SIG-M5 treated with dmso at 0.1 percent for 504 hours (cell line): ENCODE results near the gene ASTL.

Source experiments
- DNase-seq: peaks from one replicate; lab custom pipeline; 2025; ENCODE audit not compliant: unreplicated experiment; lab: John Stamatoyannopoulos, UW

Gene ASTL

DNA sequence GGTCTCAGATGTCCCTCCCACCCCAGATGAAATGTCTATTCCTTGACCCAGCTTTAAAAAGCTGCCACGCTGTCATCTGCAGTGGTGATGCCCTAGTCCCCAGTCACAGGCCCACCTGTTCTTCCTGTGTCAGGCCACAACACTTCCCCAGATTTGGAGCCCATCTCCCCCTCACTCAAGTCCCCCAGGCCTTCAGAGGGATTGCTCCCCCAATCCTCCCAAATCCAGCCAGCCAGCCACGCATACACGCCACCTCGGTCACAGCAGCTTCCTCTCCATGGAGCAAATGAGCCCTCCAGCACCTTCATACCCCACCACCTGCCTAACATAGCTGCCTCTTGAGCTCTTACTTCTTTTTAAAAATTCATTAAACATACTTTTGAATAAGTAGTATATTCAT is 7.8 kb downstream of the ASTL start:
- DNase-seq: no peak

GRCh38 chr2:96129528-96130120 is 8.7 kb downstream of the ASTL start:
- DNase-seq: no peak

GRCh38 chr2:96128456-96128855 is 9.8 kb downstream of the ASTL start:
- DNase-seq: no peak

DNA sequence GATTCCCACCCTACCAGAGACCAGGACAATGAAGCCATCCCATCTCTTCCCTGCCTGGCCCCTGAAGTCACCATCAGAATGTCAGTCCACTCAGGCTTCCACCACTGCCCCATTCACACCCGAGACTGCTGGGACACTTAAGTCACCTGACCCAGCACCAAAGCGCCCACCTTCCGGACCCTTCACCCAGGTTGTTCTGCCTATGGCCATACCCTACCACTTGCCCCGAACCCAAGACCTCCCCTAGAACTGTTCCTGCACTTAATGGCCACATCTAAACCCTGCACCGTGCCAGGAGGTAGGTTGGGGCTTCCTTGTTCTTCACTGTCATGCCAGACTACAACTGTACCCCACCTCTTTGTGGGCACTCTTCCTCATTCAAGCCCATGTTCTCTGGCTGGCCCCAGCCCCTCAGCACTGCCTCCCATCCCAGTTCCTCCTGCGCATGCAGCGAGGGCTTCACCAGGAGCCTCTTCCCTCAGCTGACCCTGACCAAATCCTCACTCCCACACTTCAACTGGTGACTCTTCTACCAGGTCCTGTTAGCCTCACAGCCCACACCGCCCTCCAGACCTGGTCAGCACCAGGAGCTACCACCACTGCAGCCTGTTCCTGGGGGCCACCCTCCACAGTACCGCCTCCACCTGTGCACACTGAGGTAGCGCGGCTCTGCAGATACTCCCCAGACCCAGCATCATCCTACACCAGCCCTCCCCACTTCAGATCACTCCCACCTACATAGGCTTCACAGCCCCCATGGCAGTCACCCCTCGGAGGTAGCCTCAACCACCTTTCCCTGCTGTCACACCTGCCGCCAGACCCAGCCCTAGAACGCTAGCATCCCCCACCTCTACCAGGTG is 13.7 kb downstream of the ASTL start:
- DNase-seq: no peak

DNA sequence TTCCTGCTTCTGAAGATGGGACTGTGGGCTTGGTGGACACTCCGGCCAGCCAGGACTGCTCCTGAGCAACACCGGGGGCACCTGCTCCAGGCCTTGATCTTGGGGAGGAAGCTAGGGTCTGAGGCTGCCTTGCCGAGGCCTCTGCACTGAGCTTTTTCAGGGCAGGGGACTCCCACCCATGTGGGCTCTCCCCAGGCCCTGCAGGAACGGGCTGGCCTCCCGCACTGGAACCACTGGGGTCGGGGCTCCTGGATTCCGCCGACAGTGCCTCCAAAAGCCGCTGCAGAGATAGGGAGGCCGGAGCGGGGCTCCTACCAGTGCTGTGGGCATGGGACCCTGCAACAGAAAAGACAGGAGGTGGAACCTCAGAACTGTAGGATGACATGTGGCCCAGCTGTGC is 14.4 kb downstream of the ASTL start:
- DNase-seq: no peak

DNA sequence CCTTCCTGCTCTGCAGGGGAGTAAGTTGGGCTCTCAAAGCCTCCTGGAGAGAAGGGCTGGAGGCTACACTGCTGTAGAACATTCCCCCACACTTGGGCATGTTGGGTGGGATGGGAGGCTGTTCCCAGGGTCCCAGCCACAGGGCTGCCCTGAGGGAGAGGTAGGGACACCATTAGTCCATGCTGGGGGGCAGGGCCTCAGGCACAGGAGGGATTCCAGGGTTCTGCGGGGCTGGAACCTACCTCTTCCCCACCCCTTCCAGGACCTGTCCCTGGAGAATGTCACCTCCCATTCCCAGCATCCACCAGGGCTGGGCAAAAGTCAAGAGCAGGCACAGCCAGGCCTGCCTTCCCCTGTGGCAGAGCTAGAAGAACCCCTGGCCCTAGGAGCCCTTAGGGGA is 15.0 kb downstream of the ASTL start:
- no peak for DNase-seq

GRCh38 chr2:96122391-96122790 is 15.9 kb downstream of the ASTL start:
- DNase-seq: no peak

DNA sequence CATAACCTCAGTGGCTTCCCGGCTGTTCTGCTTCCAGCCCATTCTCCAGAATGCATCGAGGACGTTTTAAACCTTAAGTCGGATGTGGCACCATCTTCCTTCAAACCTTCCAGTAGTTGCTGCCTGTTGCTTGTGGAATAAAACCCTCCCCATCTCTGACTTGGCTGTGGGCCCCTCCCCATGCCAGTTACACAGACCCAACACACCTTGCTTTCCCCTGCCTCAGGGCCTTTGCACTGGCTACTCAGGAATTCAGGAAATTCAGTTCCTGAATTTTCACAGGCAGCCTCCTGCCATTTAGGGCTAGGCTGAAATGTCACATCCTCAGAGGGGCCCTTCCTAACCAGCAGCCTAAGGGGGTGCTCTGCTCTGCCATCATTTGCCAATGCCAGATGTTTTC is 16.9 kb downstream of the ASTL start:
- no peak for DNase-seq

DNA sequence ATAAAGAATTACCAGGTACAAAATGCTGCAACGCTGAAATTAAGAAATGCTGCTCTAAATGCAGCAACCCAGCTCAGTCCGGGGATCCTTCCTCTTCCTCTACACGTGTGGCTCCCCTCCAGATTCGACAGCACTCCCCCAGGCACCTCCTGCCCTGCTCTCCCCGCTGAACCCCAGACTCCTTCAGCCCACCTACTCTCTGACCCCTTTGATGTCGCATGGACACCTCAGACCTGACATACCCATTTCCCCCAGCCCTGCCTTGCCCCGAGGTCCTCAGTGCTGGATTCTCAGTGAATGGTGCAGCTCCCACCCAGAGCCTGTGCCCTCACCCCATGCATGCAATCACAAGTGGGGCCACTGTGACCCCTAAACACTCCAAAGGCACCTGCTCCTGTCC is 17.3 kb downstream of the ASTL start:
- DNase-seq: peak; percentile 12

DNA sequence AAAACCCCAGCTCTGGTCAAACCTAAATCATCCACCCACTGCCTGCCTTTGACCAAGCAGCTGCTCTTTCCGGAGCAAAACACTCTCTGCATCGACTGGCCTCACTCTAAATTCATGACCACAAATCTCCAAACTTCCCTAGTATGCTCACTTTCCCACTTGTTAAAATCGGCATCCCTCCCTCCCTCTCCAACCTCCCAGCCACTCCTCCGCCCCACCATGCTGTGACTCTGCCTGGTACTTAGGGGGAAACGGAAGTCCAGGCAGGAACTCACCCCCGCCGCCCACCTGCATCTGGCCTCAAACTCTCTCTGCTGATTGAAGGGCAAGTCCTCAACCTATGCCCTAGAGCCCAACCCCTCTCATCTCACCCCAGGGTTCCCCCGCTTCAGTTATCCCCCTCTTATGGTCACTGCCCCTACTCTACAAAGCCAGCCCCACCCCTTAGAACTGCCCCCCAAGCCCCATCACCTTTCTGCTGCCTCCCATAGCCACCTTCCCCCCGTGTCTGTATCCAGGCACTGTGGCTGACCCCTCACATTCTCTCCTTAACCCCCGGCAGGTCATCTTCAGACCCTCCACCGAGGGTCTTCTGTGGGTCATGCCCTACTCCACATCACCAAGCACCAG is 18.1 kb downstream of the ASTL start:
- no peak for DNase-seq

- DNase-seq: no peak
Measured at GRCh38 chr2:96119389-96119751, 18.9 kb downstream of the ASTL start.

- no peak for DNase-seq
Measured at GRCh38 chr2:96118698-96119388, 19.5 kb downstream of the ASTL start.

DNA sequence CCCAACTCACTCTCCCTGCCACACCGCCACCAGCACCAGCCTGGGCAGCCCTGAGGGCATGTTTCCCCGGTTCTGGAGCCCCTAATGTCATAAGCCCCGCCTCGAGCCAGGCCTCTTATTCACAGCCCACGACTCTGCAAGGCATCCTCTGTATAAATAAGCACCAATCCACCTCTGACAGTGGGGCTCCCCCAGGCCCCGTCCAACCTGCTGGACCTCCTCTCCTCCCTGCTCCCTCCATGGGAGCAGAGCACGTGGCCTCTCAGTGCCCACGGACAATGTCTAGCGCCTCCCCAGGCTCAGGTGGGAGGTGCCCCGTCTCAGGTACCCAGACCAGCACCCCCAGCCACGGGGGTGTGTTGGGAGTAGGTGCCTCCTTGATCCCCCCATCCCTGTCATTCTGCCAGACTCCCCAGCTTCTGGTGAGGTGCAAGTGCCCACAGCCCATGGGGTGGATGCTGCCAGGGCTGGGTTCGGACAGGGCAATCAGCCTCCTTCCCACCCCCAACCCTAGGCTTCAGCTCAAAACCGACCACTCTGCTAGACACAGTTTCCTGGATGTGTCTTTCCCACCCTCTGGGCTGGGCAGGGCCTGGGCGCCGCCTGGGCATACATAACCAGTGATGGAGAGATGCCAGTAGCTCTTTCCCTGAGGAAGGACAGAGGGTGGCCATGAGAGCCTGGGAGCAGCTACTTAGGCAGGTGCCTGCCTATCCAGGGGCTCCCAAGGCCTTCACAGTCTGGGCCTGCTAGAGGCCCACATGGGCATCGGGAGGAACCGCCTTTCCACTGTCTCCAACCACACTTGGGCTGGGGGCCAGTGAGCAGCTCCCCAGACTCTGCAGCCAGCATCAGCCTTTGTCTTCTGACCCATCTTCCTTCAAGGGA is 20.4 kb downstream of the ASTL start:
- no peak for DNase-seq

DNA sequence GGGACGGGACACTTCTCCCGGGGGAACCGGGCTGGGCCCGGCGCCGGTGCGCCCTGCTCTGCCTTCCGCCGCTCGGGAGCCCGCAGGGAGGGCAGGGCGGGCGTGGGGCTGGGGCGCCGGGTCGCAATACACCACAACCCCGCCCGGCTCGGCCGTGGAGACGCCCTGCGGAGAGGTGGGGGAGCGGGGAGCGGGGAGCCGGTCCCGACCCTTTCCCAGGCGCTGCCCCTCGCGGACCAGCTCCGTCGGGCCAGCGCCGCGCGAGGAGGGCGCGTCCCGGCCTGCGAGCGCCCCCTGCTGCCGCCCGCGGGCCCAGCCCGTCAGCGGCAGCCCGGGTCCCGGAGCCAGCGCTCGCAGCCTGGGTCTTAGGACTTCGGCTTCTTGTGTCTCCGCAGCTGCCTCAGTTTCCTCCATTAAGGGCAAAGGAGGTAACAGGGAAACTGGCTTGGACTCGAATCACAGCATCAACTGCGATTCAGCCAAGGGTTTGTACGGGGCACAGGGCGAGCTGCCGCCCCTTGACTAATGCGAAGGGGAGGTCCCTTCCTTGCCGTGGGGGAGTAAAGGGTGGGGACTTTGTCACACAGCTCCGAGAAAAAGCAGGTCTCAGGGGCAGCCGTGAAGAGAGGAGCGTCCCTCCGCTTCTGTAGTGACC is 21.3 kb downstream of the ASTL start:
- peak; percentile 32 for DNase-seq

GRCh38 chr2:96116424-96116878 is 21.9 kb downstream of the ASTL start, which contains the start of gene ADRA2B:
ADRA2B (minus strand) TSS chr2:96116571; CDS start chr2:96116149, 422 bp downstream.
- DNase-seq: peak; percentile 41

DNA sequence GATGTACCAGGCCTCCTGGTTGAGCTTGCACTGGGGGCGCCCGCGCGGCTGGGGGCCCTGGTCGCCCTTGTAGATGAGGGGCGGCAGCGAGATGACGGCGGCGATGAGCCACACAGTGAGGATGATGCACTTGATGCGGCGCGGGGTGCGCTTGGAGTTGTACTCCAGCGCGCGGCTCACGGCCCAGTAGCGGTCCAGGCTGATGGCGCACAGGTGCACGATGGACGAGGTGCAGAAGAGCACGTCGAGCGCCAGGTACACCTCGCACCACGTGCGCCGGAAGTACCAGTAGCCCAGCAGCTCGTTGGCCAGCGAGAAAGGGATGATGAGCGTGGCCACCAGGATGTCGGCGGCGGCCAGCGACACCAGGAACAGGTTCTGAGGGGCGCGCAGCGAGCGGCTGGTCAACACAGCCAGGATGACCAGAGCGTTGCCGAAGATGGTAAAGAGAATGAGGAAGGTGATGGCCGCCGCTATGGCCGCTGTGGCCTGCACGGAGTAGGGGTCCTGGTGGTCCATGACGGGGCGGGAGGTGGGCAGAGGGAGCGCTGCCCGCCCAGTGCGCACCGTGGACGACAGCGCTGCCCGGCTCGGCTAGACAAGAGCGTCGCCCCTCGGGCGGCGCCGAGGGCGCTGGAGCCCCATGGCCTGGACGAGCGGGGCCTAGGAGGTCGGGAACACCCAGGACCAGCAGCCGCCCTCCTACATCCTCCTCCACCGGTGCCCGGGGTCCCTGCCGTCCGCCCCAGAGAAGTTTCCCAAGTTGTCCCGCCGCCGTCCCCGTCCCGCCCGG is 22.5 kb downstream of the ASTL start:
- no peak for DNase-seq

DNA sequence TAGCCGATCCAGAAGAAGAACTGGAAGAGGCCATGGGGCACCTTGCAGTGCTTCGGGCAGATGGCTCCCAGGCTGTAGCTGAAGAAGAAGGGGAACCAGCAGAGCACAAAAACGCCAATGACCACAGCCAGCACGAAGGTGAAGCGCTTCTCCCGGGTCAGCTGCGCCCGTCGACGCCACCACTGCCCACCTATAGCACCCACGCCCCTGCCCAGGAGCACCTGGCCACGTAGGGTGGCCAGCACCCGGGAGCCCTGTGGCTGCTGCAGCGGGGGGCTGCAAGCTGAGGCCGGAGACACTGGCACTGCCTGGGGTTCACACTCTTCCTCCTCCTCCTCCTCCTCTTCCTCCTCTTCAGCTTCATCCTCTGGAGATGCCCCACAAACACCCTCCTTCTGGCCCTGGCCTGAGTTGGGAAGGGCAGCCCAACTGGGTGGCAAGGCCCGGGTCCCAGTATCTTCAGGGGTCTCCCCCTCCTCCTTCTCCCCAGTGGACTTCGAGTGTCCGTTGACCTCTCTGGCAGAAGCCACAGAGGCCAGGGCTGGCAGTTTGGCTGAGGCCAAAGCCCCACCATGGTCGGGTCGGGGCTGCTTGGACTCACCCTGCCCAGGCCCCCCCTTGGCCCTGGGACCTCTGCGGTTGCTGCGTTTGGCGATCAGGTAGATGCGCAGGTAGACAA is 23.3 kb downstream of the ASTL start:
- DNase-seq: no peak

DNA sequence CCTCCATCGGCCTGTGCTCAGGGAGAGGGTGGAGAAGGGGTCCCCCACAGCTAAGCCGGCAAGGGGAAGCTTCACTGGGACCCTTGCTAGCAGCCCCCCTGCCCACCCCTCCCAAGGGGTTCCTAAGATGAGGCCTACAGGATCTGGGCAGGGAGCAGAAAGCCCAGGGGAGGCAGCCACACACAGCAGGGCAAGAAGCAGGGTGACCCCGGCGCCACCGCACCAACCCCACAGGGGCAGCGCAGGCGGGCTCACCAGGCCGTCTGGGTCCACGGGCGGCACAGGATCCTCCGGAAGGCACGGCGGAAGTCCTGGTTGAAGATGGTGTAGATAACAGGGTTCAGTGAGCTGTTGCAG is 23.8 kb downstream of the ASTL start:
- no peak for DNase-seq

DNA sequence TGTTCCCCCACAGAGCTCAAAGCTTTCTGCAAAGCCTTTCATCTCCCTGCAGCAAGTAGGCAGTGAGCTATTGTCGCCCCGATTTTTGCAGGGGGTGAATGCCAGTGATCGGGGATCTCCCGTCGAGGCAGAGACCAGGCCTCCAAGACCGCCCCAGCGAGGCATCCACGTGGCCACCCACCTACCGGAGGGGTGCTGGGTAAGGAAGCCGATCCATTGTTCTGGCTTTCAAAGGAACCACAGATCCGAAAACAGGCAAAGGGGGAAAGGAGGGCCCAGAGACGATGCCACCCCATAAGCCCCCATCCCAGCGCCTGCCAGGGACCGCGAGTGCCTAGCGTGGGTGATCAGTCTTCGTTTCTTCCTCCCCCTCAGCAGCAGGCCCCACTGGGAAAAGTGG is 24.4 kb downstream of the ASTL start:
- DNase-seq: no peak
